HEK293T (cell line): ENCODE data around the gene TPD52L2.

Experiments used
- CTCF ChIA-PET: fragments of 350-600 bp; formaldehyde crosslinking; extraction: SDS; loops from one replicate; lab custom pipeline; 2021; ENCODE audit warnings: antibody characterized with exemption, inconsistent platforms; lab: Yijun Ruan, JAX
- POLR2A ChIA-PET: fragments of 350-600 bp; formaldehyde crosslinking; extraction: SDS; loops from one replicate; lab custom pipeline; 2020; ENCODE audit warnings: antibody characterized with exemption, inconsistent platforms; lab: Yijun Ruan, JAX
- DNase-seq: peaks from one replicate; pipeline ENCODE4 v3.0.0; 2012; ENCODE audit warnings: mixed read lengths; ENCODE audit errors: extremely low spot score
- ARNT ChIP-seq: fragments of 450-650 bp; IDR thresholded peaks from 2 replicates; pipeline ENCODE4 v1.6.1; 2017; ENCODE audit warnings: mild to moderate bottlenecking
- BHLHE40 ChIP-seq: fragments of 450-650 bp; IDR thresholded peaks from 2 replicates; pipeline ENCODE4 v1.6.1; 2016; ENCODE audit warnings: mild to moderate bottlenecking, moderate library complexity, borderline replicate concordance
- CTBP1 ChIP-seq: fragments of 450-650 bp; IDR thresholded peaks from 2 replicates; pipeline ENCODE4 v1.6.1; 2016; ENCODE audit warnings: borderline replicate concordance
- ELF4 ChIP-seq: fragments of 450-650 bp; IDR thresholded peaks from 2 replicates; pipeline ENCODE4 v1.6.1; 2017; ENCODE audit warnings: antibody characterized with exemption
- FOXA1 ChIP-seq: fragments of 450-650 bp; IDR thresholded peaks from 2 replicates; pipeline ENCODE4 v1.6.1; 2016; ENCODE audit warnings: mild to moderate bottlenecking
- FOXK2 ChIP-seq: fragments of 450-650 bp; IDR thresholded peaks from 2 replicates; pipeline ENCODE4 v1.6.1; 2016; ENCODE audit warnings: mild to moderate bottlenecking
- FOXM1 ChIP-seq: fragments of 450-650 bp; IDR thresholded peaks from 2 replicates; pipeline ENCODE4 v1.6.1; 2017; ENCODE audit warnings: mild to moderate bottlenecking, borderline replicate concordance
- HDGF ChIP-seq: fragments of 450-650 bp; IDR thresholded peaks from 2 replicates; pipeline ENCODE4 v1.6.1; 2017; ENCODE audit warnings: antibody characterized with exemption, borderline replicate concordance
- L3MBTL2 ChIP-seq: fragments of 450-650 bp; conservative IDR thresholded peaks from 2 replicates; pipeline ENCODE4 v1.6.1; 2016; ENCODE audit warnings: mild to moderate bottlenecking
- LEF1 ChIP-seq: fragments of 450-650 bp; IDR thresholded peaks from 2 replicates; pipeline ENCODE4 v1.6.1; 2017; ENCODE audit warnings: mild to moderate bottlenecking, borderline replicate concordance
- NFRKB ChIP-seq: fragments of 450-650 bp; IDR thresholded peaks from 2 replicates; pipeline ENCODE4 v1.6.1; 2016; ENCODE audit warnings: mild to moderate bottlenecking, moderate library complexity
- SP1 ChIP-seq: fragments of 450-650 bp; IDR thresholded peaks from 2 replicates; pipeline ENCODE4 v1.6.1; 2017
- SUZ12 ChIP-seq: fragments of 450-650 bp; IDR thresholded peaks from 2 replicates; pipeline ENCODE4 v1.6.1; 2016; ENCODE audit warnings: mild to moderate bottlenecking
- TARDBP ChIP-seq: fragments of 450-650 bp; IDR thresholded peaks from 2 replicates; pipeline ENCODE4 v1.6.1; 2016
- ZNF384 ChIP-seq: fragments of 450-650 bp; IDR thresholded peaks from 2 replicates; pipeline ENCODE4 v1.6.1; 2016
- TF ChIP-seq, protein P1 (sequence below): fragments of 450-650 bp; IDR thresholded peaks from 2 replicates; pipeline ENCODE4 v1.6.1; 2016

The TPD52L2 gene

GRCh38 chr20:63883201-63883593, 18.1 kb downstream of the TPD52L2 start:
- no peak for DNase-seq
- no peak for TF ChIP-seq BHLHE40
- ChIA-PET POLR2A (interaction anchor here (1.7 kb wide), 1 partner anchor 18 kb away, joined by 4 read pairs; the partner anchor contains the start of gene TPD52L2), CTCF (no interaction called here)

GRCh38 chr20:63884506-63885263, 19.6 kb downstream of the TPD52L2 start:
- DNase-seq = no peak
- ChIA-PET POLR2A (interaction anchor here (1.7 kb wide), 1 partner anchor 20 kb away, joined by 4 read pairs; the partner anchor contains the start of gene TPD52L2), CTCF (no interaction called here)

GRCh38 chr20:63885264-63886053, 20.4 kb downstream of the TPD52L2 start:
- no peak for DNase-seq
- ChIA-PET CTCF (no interaction called here), POLR2A (no interaction called here)
- TF ChIP-seq NFRKB = no peak
- no peak for TF ChIP-seq TARDBP

More at GRCh38 chr20:63884506-63885263, 19.6 kb downstream of the TPD52L2 start:
- TF ChIP-seq BHLHE40 = no peak
- no peak for TF ChIP-seq ZNF384
- TF ChIP-seq TARDBP = no peak
- no peak for TF ChIP-seq CTBP1
- no peak for TF ChIP-seq ELF4
- TF ChIP-seq FOXA1 = no peak

- CTCF ChIA-PET = no interaction called here
- no peak for DNase-seq
- POLR2A ChIA-PET = interaction anchor here (1.0 kb wide), 1 partner anchor 21 kb away, joined by 3 read pairs; the partner anchor contains the start of gene TPD52L2
- TF ChIP-seq, protein P1, sequence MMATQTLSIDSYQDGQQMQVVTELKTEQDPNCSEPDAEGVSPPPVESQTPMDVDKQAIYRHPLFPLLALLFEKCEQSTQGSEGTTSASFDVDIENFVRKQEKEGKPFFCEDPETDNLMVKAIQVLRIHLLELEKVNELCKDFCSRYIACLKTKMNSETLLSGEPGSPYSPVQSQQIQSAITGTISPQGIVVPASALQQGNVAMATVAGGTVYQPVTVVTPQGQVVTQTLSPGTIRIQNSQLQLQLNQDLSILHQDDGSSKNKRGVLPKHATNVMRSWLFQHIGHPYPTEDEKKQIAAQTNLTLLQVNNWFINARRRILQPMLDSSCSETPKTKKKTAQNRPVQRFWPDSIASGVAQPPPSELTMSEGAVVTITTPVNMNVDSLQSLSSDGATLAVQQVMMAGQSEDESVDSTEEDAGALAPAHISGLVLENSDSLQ = no peak
- TF ChIP-seq BHLHE40 (no peak), TARDBP (no peak), FOXA1 (no peak), HDGF (no peak), ELF4 (no peak), FOXM1 (no peak), NFRKB (no peak), CTBP1 (no peak), ZNF384 (no peak), ARNT (no peak), SP1 (no peak), FOXK2 (no peak)
Observed at GRCh38 chr20:63886054-63886419, 21.0 kb downstream of the TPD52L2 start.

- ChIA-PET POLR2A (interaction anchor here (1.0 kb wide), 1 partner anchor 22 kb away, joined by 3 read pairs; the partner anchor contains the start of gene TPD52L2), CTCF (no interaction called here)
- TF ChIP-seq HDGF (no peak), SUZ12 (no peak), L3MBTL2 (no peak)
- TF ChIP-seq, protein P1 = no peak
- no peak for DNase-seq
Observed at GRCh38 chr20:63886921-63887320, 21.9 kb downstream of the TPD52L2 start.

DNA sequence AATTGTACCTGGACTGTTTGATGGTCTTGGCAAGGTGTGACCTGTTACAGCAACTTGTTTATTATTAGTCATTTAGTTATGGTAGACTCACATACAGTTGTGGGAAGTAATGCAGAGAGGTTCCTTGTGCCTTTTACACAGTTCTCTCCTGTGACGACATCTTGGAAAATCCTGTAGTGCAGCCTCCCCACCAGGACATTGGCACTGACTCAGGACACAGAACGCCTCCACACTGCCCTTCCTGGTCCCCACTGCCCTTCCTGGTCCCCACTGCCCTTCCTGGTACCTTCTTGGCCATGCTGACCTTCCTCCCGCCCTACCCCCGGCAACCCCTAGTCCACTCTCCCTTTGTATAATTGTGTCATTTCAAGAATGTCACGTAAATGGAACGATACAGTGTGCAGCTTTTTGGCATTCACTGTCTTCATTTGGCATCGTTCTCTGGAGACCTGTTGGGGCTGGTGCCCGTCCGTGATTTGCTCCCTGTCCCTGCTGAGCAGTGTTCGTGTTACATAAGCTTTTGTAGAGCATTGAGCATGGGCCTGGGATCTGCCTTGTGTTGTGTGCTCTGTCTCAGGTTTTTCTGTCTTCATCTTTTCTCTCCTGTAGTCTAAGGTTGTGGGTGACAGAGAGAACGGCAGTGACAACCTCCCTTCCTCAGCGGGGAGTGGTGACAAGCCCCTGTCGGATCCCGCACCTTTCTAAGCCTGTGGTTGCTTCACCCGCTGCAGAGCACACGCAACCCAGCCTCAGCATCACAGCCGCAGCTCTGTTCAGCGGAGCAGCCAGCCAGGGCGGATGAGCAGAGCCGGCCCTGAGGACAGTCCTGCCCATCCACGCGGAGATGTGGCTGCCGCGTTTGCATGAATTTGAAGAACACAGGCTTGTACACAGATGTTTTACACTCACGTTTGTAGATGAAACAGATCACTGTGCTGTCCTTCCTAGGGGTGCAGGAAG, 24.5 kb downstream of the TPD52L2 start:
- POLR2A ChIA-PET = no interaction called here
- CTCF ChIA-PET = no interaction called here
- no peak for DNase-seq
- TF ChIP-seq CTBP1 (no peak), NFRKB (no peak), FOXM1 (no peak), SUZ12 (no peak), SP1 (no peak), ZNF384 (no peak), TARDBP (no peak), FOXA1 (no peak), ELF4 (no peak), FOXK2 (no peak), ARNT (no peak), LEF1 (no peak)
- TF ChIP-seq, protein P1 = no peak
